ENCODE results near the gene TREX2. TPM values are rescaled to one million over a fixed set of nuclear protein-coding genes. Genes with fewer than 3 reads are reported as not detected.

Gene TREX2
- total and polyA plus RNA-seq, 9 donors = 0.35 to 2.3 (median 0.77) TPM; not detected in 2

DNA sequence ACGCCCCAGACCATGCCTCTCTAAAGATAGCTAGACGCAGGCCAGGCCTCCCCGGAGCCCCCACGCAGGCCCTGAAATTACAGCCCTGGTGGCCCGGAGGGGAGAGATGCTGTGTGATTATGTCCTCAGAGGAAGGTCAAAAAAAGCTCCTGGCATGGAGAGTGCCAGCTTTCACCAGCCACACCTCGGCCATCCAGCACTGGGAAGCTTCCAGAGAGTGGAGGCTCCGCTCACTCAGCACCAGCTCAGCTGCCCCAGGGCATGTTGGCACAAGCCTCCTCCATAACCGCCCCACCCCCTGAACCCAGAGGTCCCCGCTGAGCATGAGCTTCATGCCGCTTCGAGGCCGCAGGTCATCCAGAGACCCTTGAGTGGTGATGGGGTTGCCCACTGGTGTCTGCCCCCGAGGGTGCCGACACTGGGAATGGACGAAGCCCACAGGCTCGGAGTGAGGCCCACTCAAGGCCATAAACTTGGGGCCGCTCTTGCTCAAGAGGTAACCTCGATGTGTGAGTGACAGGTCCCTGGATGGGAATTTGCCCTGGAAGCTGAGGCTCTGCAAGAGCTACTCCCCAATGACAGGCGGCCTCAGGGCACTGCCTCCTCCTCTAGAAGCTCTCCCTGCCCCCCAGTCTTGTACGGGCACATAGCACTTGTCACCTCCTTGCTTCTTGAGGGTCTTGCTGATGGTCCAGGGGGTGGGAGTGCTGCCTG is 44.5 kb upstream of the TREX2 start:
- H3K4me1 ChIP-seq (ENCODE audit: insufficient read depth) = peaks cover 10% of the 10 kb centered on the region
- no peaks in the 10 kb centered on the region for H3K9me3 ChIP-seq
- no peaks in the 10 kb centered on the region for H3K27me3 ChIP-seq
- WGBS, 3 donors = 84 to 90% (median 85%) methylated on average over 9 to 20 of the region's 20 CpGs
- H3K4me3 ChIP-seq = no peak overlapping the region
- H3K27ac ChIP-seq = no peak overlapping the region
- intact Hi-C loops (cut with DNase I) = no loop called here
- TF ChIP-seq POLR2A (IDR thresholded peaks at IDR 0.05) (no peak), EP300 (IDR thresholded peaks at IDR 0.05) (no peak)
- TF ChIP-seq, protein P1, sequence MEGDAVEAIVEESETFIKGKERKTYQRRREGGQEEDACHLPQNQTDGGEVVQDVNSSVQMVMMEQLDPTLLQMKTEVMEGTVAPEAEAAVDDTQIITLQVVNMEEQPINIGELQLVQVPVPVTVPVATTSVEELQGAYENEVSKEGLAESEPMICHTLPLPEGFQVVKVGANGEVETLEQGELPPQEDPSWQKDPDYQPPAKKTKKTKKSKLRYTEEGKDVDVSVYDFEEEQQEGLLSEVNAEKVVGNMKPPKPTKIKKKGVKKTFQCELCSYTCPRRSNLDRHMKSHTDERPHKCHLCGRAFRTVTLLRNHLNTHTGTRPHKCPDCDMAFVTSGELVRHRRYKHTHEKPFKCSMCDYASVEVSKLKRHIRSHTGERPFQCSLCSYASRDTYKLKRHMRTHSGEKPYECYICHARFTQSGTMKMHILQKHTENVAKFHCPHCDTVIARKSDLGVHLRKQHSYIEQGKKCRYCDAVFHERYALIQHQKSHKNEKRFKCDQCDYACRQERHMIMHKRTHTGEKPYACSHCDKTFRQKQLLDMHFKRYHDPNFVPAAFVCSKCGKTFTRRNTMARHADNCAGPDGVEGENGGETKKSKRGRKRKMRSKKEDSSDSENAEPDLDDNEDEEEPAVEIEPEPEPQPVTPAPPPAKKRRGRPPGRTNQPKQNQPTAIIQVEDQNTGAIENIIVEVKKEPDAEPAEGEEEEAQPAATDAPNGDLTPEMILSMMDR (IDR thresholded peaks at IDR 0.05) = no peak
- H3K36me3 ChIP-seq = no peaks in the 10 kb centered on the region
- no peak for DNase-seq

GRCh38 chrX:153488231-153488914 is 42.5 kb upstream of the TREX2 start:
- Histone ChIP-seq H3K27ac (peak overlapping the region in 1 of 2 donors; percentile 6), H3K9me3 (no peaks in the 10 kb centered on the region), H3K36me3 (no peaks in the 10 kb centered on the region), H3K4me1 (ENCODE audit: insufficient read depth) (peaks cover 16% of the 10 kb centered on the region), H3K27me3 (no peaks in the 10 kb centered on the region), H3K4me3 (no peak overlapping the region)
- TF ChIP-seq, protein P1 (IDR thresholded peaks at IDR 0.05) = no peak
- TF ChIP-seq POLR2A (IDR thresholded peaks at IDR 0.05) (no peak), EP300 (IDR thresholded peaks at IDR 0.05) (no peak)
- intact Hi-C loops (cut with DNase I) = loop anchor here in 1 of 4 donors (10.0 kb wide), 1 partner anchor 56 kb away; no protein-coding TSS in a partner anchor
- peak; percentile 39 to 75 (median 63) for DNase-seq
- 24 to 35% (median 27%) methylated on average over 27 of the region's 27 CpGs for WGBS, 3 donors

DNA sequence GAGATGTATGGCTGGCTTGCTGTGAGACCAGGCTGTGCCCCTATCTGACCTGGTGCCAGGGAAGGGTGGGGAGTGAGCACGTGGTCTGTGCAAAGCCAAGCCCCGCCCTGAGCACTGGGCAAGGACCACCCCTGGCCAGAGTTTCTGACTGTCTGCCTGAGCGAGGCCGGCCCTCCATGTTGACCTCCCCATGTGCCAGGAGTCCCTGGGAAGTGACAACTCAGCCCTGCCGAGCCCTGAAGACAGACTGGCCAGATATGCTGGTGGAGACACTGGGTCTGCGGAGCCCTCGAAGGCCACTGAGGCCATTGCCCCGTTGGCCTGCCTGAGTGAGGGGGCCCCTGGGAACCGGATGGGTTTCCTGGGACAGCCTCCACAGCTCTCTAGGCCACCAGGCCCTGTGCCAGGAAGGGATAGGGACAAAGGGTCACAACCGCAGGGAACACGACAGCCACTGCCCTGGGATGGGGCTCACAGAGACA is 41.8 kb upstream of the TREX2 start:
- WGBS, 3 donors = 53 to 62% (median 55%) methylated on average over 7 to 11 of the region's 11 CpGs
- no peaks in the 10 kb centered on the region for H3K27me3 ChIP-seq
- no peak overlapping the region for H3K4me3 ChIP-seq
- TF ChIP-seq POLR2A (IDR thresholded peaks at IDR 0.05) (no peak), EP300 (IDR thresholded peaks at IDR 0.05) (no peak)
- TF ChIP-seq, protein P1 (IDR thresholded peaks at IDR 0.05) = no peak
- H3K9me3 ChIP-seq = no peaks in the 10 kb centered on the region
- peaks cover 17% of the 10 kb centered on the region for H3K4me1 ChIP-seq (ENCODE audit: insufficient read depth)
- peak overlapping the region in 1 of 2 donors; percentile 6 for H3K27ac ChIP-seq
- no peaks in the 10 kb centered on the region for H3K36me3 ChIP-seq
- DNase-seq = no peak
- intact Hi-C loops (cut with DNase I) = loop anchor here in 1 of 4 donors (10.0 kb wide), 1 partner anchor 57 kb away; no protein-coding TSS in a partner anchor

DNA sequence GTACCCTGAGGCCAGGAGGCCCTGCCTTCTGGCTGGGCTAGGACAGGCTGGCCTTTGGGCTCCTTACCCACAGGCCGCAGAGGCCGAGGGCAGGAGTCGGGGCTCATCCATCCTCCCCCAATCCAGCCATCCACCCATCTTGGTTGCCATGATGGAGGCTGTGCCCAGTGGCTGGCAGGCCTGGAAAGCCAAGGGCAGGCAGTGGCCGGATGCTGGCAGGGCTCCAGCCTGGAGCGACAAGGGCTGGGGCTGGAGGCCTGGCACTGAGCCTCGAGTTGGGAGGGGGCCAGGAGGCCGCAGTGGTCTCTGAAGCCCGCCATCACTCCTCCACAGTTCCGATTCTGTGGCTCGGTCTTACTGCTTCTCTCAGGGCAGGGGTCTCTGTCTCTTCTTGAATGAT is 40.3 kb upstream of the TREX2 start:
- H3K4me3 ChIP-seq = no peak overlapping the region
- TF ChIP-seq EP300 (IDR thresholded peaks at IDR 0.05) (no peak), POLR2A (IDR thresholded peaks at IDR 0.05) (no peak)
- TF ChIP-seq, protein P1 (IDR thresholded peaks at IDR 0.05) = no peak
- H3K4me1 ChIP-seq (ENCODE audit: insufficient read depth) = peaks cover 20% of the 10 kb centered on the region
- intact Hi-C loops (cut with DNase I) = loop anchor here in 1 of 4 donors (10.0 kb wide), 1 partner anchor 59 kb away; no protein-coding TSS in a partner anchor
- DNase-seq = no peak
- no peak overlapping the region for H3K27ac ChIP-seq
- no peaks in the 10 kb centered on the region for H3K27me3 ChIP-seq
- no peaks in the 10 kb centered on the region for H3K36me3 ChIP-seq
- no peaks in the 10 kb centered on the region for H3K9me3 ChIP-seq
- WGBS, 3 donors = 66 to 85% (median 75%) methylated on average over 10 of the region's 10 CpGs

All from ovary (tissue), 9 donors.